Skin of body (tissue), 2 donors: ENCODE data around the gene ACP3. TPM values are rescaled to one million over a fixed set of nuclear protein-coding genes. Genes with fewer than 3 reads are reported as not detected.

ENCODE experiments used
- DNase-seq: peaks from one replicate; lab custom pipeline; 2025; lab: John Stamatoyannopoulos, UW
- total RNA-seq: library from RNA; depleted of rRNA; stranded (reverse); fragments of >200 nt; gene quantifications from one replicate; pipeline ENCODE4 v1.2.3, GENCODE V29; 2014

The ACP3 gene
- total RNA-seq, 1 donor from 2014 or later, result 21.8 TPM

DNA sequence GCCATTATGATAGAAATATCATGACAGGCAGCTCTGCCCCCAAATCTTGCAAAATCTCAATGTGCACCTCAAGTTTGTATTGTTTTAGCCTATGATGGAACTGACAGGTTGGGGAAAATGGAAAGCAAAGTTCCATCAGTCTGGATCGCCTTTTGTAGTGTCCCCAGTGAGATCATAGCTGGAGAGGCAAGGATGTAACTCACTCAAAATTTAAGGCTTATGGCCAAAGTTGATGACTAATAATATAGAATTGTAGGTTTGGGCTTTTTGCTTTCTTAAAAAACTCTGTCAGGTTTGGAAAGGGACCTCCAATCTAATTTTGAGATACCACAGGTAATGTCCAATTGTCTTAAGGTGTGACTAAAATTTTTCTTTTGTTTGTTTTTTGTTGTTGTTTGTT lies 1.4 kb upstream of the ACP3 start:
- DNase-seq, result no peak

DNA sequence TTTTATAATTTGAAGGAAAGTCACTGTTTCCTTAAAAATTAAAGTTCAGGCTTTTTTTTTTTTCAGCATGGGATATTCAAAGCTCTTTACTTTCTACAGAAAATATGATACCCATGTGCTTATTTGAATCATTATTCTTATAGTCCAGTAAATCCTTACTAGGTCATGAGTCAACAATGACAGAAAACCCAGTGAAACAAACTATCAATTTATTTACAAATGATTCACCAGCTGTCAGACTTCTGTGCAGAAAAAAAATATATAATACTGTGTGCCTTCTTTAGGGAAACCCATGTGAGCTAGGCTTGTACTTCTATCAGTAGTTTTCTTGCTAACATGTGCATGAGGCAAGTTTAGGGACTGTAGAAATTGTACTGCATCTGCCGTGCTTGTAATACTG lies 1.2 kb downstream of the ACP3 start:
- no peak for DNase-seq

DNA sequence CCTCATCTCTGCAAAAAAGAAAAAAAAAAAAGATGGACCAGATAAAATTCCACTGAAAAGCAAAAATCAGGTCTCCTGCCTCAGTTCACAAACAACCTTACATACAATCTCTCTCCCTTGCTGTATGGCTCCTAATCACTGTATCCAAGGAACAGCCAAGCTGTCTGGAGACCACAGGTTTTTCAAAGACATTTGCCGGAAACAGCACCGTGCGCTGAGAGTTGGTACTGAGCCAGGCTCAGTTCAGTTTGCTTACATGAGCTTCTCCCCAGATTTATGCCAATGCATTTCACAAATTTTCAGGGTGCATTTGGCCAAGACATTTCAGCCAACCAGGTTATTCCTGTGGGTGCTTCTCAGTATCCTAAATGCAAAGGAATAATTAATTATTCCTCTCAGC lies 4.1 kb downstream of the ACP3 start:
- no peak for DNase-seq

DNA sequence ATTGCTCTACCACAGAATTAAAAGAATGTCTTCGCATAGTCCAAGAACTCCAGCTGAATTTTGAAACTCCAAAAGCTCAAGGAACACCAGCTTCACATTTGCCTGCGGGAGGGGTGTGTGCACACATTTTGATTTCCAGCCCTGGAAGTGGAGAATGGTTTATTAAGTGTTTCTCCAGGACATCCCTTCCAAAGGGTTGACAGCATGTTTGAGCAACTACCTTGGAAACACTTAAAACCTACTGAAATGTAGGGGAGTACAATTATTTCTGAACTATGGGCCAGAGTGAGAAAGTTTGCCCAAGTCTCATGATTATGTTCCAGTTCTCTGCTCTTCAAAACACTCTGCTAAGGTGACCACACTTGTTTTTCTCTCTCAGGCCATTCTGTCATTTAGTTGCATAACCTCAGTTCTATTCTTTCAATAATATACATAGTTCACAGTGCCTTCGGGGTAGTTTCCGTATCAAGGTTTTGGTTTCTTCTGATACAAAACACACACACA lies 7.9 kb downstream of the ACP3 start:
- no peak for DNase-seq

DNA sequence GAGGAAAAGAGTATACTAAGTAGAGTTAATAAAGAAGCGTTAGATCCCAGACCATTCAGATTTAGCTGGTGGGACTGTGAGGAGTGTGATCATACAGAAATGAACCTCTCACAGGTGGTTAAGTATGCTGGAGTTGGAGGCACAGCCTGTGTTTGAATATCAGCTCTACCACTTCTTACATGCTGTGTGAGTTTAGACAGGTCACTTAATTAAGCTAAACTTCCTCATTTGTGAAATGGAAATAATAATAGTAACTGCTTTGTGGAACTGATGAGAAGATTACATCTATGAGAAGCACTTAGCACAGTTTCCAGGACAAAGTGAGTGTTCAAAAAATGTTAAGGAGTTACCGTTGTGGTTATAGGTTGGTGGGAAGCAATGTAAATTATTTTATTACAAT lies 8.4 kb downstream of the ACP3 start:
- DNase-seq, result no peak

DNA sequence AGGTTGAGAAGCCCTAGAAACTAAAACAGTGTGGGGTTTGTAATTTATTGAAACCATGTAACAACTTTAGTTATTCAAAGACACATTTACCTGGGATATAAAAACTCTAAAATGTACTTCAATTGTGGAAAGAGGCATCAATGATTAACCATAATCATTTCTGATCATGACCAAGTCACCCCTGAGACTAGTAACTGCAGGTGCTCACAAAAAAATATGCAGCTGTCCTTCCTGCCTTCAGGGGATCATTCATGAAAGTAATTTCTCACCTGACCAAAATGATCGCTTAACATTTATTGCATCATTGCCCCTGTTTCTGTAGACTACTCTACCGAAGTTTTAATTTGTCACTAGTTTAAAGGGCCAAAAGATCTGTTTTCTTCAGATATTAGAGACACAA lies 9.0 kb downstream of the ACP3 start:
- no peak for DNase-seq

DNA sequence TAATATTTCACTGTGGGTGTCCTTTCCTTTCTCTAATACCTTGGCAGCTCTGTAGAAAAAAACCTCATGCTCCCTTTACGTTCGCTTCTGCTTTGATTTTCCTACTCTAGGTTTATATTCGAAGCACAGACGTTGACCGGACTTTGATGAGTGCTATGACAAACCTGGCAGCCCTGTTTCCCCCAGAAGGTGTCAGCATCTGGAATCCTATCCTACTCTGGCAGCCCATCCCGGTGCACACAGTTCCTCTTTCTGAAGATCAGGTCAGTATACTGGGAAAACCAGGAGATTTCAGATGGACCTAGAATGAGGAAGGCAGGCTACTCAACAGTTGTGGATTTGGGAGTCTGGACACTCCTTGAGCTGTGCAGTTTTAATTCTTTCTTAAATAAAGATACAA lies 14.9 kb downstream of the ACP3 start:
- DNase-seq, result no peak

DNA sequence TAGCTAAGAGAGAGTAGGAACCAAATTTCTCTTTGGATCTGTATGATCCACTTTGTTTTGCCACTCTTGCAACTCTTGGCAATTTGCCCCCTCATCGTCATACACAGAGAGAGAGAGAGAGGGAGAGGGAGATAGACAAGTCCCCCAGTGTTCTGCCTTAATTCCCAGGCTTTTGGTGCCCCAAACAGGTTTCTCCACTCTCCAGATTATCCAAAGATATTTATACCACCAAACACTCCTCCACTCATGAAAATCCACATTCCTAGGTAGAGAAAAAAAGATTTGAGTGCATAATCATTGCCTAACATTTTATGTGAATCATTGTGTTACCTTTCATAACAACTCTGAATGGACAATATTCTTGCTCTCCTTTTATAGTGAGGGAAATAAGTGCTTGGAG lies 15.3 kb downstream of the ACP3 start:
- DNase-seq, result no peak

DNA sequence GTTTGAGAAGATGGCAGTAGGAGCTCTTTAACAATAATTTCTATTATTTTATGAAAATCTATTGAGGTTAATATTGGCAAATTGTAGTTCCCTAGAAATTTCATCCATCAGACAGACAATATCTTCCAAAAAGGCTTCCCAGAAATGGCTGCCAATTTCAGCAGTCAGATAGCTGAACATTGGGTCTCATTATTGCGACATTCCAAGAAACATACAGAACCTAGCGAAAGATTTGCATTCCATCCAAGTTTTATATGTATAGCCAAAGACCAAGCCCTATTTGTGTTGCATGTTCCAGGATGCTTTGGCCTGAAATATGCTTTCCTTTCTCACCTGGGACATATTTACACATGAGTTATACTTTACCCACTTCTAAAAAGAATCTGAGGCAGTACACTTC lies 24.5 kb downstream of the ACP3 start:
- DNase-seq, result no peak

DNA sequence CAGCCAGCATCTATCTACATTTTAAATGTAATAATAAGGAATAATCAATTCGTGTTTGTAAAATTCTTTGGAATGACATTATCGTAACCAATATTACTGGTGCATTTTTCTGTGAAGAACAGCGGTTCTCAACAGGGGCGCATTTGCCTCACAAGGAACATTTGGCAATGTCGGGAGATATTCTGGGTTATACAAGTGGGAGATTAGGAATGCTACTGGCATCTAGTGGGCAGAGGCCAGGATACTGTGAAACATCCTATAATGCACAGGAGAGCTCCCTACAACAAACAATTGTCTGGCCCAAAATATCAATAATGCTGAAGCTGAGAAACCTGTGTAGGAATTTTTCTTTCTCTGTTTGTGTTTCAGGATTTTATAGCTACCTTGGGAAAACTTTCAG lies 25.0 kb downstream of the ACP3 start:
- DNase-seq, result no peak

DNA sequence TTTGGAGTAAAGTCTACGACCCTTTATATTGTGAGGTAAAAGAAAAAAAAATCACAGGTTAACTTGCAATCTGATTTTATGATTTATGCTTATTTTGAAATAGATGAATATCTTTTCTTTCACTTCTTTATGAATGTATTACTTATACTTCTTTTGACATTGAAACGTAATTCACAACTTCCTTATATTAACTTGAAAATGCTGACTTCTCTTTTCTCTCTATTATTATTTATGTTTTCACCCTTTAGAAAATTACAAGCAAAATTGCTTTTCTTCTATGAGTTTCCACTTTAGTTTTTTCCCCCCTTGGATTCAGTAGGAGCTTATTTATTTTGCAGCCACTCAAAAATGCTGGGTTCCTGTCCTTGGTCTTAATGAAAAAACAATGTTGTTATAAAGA lies 25.4 kb downstream of the ACP3 start:
- no peak for DNase-seq

DNA sequence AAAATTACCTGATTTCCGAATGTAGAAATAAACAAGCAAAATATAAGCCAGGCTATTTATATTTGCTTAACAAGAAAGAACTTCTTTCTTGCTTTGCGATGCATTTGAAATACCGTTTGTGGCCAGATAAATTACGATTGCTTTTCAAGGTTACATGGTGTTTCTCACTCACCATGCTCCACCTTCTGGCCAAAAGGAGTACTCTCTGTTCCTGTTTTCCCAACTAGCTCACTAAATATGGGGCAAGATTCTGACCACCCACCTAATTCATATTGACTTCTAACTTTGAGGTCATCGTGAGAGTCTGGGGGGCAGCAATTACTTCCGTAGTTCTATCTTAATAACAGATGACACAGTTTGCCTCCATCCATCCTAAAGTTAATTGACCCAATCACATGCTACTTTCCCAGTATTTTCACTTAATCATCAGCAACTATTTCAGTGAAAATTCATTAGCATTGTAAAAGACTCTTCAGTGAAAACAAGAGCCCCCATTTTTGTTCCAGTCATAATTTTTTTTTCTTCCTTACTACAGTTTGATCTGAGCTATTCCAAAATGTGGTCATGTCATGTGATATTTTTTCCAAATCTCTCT lies 25.9 kb downstream of the ACP3 start:
- DNase-seq, result peak; percentile 51

DNA sequence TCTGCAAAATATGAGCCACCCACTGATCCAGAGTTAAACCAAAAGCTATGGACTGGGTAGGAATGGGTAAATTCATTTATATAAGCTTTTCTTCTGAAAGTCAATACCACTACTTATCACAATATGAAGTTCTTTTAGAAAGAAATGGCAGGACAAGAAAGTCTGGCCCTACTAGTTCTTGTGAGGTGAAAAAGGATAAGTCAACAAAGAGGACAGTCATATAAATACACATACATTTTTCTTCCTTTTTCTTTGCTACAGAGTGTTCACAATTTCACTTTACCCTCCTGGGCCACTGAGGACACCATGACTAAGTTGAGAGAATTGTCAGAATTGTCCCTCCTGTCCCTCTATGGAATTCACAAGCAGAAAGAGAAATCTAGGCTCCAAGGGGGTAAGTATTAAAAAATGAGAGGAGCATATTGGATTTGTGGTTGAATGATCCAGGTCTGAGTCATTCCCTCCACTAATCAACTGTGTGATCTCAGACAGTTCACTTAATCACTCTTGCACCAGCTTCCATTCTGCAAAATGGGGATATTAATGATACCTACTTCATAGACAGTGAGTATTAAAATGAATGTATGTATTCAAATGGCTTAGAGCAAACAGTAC lies 27.6 kb downstream of the ACP3 start:
- no peak for DNase-seq

DNA sequence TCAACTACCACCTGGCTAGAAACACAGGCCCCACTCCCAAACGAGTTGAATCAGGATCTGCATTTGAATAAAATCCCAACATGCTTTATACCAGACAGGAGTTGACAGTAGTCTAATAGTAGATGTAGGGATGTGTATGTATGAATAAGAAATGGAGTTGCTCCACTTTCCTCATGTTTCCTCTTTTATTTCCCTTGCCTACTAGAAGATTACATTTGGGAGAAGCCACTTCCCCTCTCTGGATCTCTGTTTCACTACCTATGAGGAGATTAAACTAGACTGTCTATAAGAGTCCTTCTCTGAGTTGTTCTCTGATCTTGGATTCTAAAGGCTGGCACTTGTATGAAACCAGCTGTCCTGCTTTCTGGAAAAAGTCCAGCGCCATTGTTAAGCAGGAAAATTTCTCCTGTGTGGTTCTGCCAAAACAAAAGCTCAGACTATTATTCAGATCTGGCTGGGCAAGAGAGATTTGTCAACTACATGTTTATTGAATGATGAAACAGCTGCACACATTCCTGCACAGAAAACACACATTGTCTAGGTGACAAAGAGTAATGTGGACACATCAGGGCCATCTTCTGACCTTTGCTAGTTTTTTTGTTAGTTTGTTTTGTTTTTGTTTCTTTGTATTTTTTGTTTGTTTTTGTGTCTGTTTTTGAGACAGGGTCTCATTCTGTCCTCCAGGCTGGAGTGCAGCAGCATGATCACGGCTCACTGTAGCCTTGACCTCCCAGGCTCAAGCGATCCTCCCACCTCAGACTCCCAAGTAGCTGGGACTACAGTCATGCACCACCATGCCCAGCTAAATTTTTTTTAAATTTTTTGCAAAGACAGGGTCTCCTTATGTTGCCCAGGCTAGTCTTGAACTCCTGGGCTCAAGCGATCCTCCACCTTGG lies 29.9 kb downstream of the ACP3 start:
- no peak for DNase-seq

DNA sequence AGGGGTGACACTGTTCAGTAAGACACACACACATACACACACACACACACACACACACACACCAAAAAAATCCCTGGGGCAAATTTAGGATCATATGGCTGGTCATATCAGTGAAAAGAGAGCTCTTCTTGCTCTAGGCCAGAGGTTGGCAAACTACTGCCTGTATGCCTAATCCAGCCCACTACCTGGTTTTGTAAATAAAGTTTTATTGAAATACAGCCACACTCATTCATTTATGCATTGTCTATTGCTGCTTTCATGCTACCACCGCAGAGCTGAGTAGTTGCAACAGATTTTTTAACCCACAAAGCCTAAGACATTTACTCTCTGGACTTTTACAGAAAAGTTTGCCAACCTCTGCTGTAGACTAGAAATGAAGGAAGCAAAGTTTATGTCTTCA lies 30.6 kb downstream of the ACP3 start:
- DNase-seq, result no peak

DNA sequence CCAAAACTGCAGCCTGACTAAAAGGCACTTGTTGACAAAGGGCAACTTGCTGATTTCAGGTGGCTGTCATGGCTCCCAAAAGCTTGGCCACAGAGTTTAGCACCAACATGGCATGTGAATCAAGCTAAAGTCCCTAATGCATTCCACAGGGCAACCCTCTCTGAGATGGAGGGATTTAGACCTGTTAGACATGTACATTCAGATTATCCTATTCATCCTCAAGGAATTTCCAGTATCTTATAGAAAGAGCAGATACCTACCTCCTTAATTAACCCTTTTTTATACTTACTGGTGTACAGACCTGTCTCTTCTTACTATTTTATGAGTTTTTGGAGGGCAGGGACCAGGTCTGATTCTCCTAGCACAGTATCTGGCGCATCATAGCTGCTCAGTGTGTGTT lies 31.3 kb downstream of the ACP3 start:
- no peak for DNase-seq

DNA sequence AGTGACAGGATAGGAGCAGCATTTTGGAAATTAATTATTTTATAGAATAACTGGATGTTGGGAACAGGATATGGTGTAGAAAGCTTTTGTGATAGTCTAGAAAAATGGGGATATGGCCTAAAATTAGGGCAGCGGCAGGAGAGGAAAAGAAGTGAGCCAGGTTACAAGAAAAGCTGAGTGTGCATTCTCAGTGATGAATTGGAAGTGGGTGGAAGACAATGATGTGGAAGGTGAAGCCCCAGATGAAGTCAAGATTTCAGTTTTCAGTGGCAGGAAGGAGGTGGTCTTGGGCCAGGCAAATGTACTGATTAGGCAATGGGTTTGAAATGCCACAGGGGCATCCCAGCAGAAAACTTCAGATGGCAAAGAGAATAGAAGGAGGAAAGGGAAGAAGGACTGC lies 33.6 kb downstream of the ACP3 start:
- DNase-seq, result no peak

DNA sequence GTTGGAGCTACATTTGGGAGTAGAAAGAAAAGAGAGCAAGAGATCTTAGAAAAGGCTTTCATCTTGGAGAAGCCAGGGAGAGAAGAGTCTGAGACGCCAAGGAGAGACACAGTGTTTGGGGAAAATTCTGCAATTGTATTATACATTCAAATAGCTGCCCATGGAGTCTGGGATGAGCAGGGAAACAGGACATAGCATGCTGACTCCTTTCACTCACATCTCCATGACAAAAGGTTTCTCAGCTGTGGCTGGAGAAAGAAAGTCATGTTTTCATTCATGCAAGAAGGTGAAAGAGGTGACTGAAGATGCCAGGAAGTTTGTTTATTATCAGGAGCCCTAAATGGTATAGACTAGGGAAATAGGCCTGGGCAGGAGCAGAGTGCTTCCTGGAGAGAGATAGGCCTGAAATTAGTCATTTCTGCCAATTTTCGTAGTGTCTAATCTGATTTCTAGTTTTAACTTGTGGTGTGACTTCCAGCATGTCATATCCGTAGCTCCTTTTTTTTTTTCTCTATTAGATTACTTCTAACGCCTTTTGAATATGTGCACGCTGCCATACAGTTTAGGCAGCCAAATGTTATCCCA lies 34.1 kb downstream of the ACP3 start:
- no peak for DNase-seq

DNA sequence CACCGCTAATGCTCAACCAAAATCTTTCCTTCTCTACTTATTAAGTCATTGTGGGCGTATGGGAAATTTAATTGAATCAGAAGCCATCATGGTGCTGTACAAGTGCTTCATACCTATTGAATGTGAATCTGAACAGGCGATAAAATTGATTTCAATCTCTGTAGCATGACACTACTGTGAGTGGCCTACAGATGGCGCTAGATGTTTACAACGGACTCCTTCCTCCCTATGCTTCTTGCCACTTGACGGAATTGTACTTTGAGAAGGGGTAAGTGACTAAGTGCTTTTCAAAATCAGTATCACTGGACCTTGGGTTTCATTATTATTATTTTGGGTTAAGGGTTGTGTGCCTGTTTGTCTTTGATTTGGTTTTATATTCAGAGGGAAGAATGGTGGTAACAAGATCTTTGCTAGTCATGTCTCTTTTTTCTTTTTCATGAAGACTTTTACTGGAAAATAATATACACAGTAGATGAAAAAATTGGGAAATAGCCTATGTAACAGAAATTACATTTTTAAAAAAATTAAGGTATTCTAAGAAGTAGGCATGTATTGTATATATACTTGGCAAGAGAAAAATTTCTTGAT lies 35.4 kb downstream of the ACP3 start:
- DNase-seq, result peak; percentile 58

DNA sequence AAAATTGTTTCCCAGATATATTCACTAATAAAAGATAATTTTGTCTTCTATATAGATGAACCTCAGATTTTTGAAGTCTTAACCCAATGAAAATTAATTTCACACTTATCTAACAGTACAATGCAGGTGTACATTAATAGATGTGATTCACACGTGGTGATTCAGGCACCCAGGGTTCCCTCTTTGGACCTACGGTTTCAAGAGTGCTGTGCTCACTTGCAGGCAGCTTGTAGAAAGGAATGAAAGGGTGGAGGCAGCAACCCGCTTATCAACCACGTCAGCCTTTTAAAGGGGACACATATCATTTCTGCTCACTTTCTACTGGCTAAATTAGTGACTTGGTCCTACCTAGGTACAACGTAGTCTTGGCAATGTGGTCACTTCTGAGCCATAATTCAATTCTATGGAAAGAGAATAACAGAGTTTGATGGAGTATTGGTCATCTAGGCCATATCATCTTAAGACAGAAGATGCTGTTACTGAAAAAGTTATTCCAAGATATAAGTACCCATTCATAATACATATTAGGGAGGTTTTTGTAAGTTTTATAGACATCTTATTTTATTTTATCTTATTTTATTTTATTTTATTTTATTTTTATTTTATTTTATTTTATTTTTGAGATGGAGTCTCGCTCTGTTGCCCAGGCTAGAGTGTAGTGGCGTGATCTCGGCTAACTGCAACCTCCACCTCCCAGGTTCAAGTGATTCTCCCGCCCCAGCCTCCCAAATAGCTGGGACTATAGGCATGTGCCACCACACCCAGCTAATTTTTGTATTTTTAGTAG lies 37.9 kb downstream of the ACP3 start:
- no peak for DNase-seq

DNA sequence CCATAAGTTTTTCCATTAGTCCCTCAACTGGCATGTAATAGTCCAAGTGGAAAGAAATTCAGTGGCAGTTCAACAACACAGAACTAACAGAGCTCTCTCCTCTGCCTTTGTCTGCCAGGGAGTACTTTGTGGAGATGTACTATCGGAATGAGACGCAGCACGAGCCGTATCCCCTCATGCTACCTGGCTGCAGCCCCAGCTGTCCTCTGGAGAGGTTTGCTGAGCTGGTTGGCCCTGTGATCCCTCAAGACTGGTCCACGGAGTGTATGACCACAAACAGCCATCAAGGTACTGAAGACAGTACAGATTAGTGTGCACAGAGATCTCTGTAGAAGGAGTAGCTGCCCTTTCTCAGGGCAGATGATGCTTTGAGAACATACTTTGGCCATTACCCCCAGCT lies 39.4 kb downstream of the ACP3 start:
- no peak for DNase-seq
